OCI-LY1 (cell line): ENCODE results near the gene FBXL15.

ENCODE experiments used
- H2AFZ ChIP-seq: fragments of 200-600 bp; sonication (generic), shearing (Covaris generic); 2 replicates; pipeline ENCODE4 v1.6.0; 2014; ENCODE audit warnings: antibody characterized with exemption, mild to moderate bottlenecking, low read length
- H3F3A ChIP-seq: fragments of 200-600 bp; sonication (generic), shearing (Covaris generic); 2 replicates; pipeline ENCODE4 v1.6.0; 2014; ENCODE audit warnings: mild to moderate bottlenecking, antibody characterized with exemption, low read length, moderate library complexity; ENCODE audit not compliant: insufficient read depth
- H3K27ac ChIP-seq: fragments of 200-600 bp; sonication (generic); 2 replicates; pipeline ENCODE4 v1.5.1; 2014; ENCODE audit warnings: low read length, mixed run types, mild to moderate bottlenecking, low read depth; ENCODE audit not compliant: poor library complexity, severe bottlenecking
- H3K27me3 ChIP-seq: fragments of 200-600 bp; sonication (generic); 2 replicates; pipeline ENCODE4 v1.6.0; 2014; ENCODE audit warnings: antibody characterized with exemption, mild to moderate bottlenecking, low read length, moderate library complexity; ENCODE audit not compliant: insufficient read depth
- H3K36me3 ChIP-seq: fragments of 200-600 bp; sonication (generic); 2 replicates; pipeline ENCODE4 v1.6.1; 2014; ENCODE audit warnings: mild to moderate bottlenecking, antibody characterized with exemption, low read length, moderate library complexity, mixed read lengths; ENCODE audit not compliant: insufficient read depth
- H3K4me1 ChIP-seq: fragments of 200-600 bp; sonication (generic); 2 replicates; pipeline ENCODE4 v1.5.1; 2014; ENCODE audit warnings: mild to moderate bottlenecking, low read length, moderate library complexity; ENCODE audit not compliant: insufficient read depth, severe bottlenecking
- H3K4me2 ChIP-seq: fragments of 200-600 bp; sonication (generic), shearing (Covaris generic); 2 replicates; pipeline ENCODE4 v1.6.1; 2014; ENCODE audit warnings: low read length
- H3K4me3 ChIP-seq: fragments of 200-600 bp; sonication (generic); 2 replicates; pipeline ENCODE4 v1.5.1; 2014; ENCODE audit warnings: low read length, low read depth, mild to moderate bottlenecking, mixed read lengths; ENCODE audit not compliant: poor library complexity, severe bottlenecking
- H3K79me2 ChIP-seq: fragments of 200-600 bp; shearing (Covaris generic); 2 replicates; pipeline ENCODE4 v1.6.1; 2016; ENCODE audit warnings: mixed run types, low read length, mixed read lengths; ENCODE audit not compliant: insufficient read depth
- H3K9ac ChIP-seq: fragments of 200-600 bp; sonication (generic), shearing (Covaris generic); 2 replicates; pipeline ENCODE4 v1.6.1; 2014; ENCODE audit warnings: mild to moderate bottlenecking, low read length, mixed read lengths
- H3K9me2 ChIP-seq: fragments of 200-600 bp; sonication (generic), shearing (Covaris generic); 2 replicates; pipeline ENCODE4 v1.6.1; 2014; ENCODE audit warnings: low read depth, mild to moderate bottlenecking, low read length, mixed read lengths
- H3K9me3 ChIP-seq: fragments of 200-600 bp; shearing (Covaris generic); 2 replicates; pipeline ENCODE4 v1.6.1; 2014; ENCODE audit warnings: low read length, mixed read lengths
- H4K20me1 ChIP-seq: fragments of 200-600 bp; sonication (generic), shearing (Covaris generic); 2 replicates; pipeline ENCODE4 v1.6.0; 2016; ENCODE audit warnings: mild to moderate bottlenecking, low read length; ENCODE audit not compliant: insufficient read depth
- CTCF ChIP-seq: fragments of 200-600 bp; sonication (generic), shearing (Covaris generic); IDR thresholded peaks from 2 replicates; pipeline ENCODE4 v1.5.1; 2017; ENCODE audit warnings: mild to moderate bottlenecking, antibody characterized with exemption, low read length, moderate library complexity, mixed read lengths
- EZH2 ChIP-seq: fragments of 200-600 bp; sonication (generic), shearing (Covaris generic); IDR thresholded peaks from 2 replicates; pipeline ENCODE4 v1.8.0; 2017; ENCODE audit warnings: borderline replicate concordance, mixed run types, mild to moderate bottlenecking, antibody characterized with exemption, low read length, moderate library complexity, mixed read lengths

FBXL15 gene

GRCh38 chr10:102433619-102434046 lies 13.0 kb downstream of the FBXL15 start:
- Histone ChIP-seq H3F3A (no peaks in the 10 kb centered on the region), H3K9me2 (no peaks in the 10 kb centered on the region), H4K20me1 (no peaks in the 10 kb centered on the region), H3K4me3 (no peak overlapping the region), H2AFZ (no peak overlapping the region), H3K36me3 (no peaks in the 10 kb centered on the region), H3K9ac (no peak overlapping the region), H3K9me3 (no peaks in the 10 kb centered on the region), H3K27me3 (no peaks in the 10 kb centered on the region), H3K79me2 (no peaks in the 10 kb centered on the region), H3K27ac (no peak overlapping the region), H3K4me2 (no peak overlapping the region), H3K4me1 (peaks cover 18% of the 10 kb centered on the region)
- TF ChIP-seq CTCF, result no peak
- TF ChIP-seq EZH2, result no peak

GRCh38 chr10:102434394-102435132 lies 13.9 kb downstream of the FBXL15 start:
- H3K27ac ChIP-seq, result no peak overlapping the region
- no peaks in the 10 kb centered on the region for H4K20me1 ChIP-seq
- no peak overlapping the region for H2AFZ ChIP-seq
- no peaks in the 10 kb centered on the region for H3K79me2 ChIP-seq
- H3K9ac ChIP-seq, result no peak overlapping the region
- no peaks in the 10 kb centered on the region for H3K27me3 ChIP-seq
- H3K4me2 ChIP-seq, result no peak overlapping the region
- H3K4me1 ChIP-seq, result peaks cover 18% of the 10 kb centered on the region
- H3K9me2 ChIP-seq, result no peaks in the 10 kb centered on the region
- no peaks in the 10 kb centered on the region for H3F3A ChIP-seq
- no peaks in the 10 kb centered on the region for H3K9me3 ChIP-seq
- TF ChIP-seq CTCF, result no peak
- no peak for TF ChIP-seq EZH2
- H3K36me3 ChIP-seq, result no peaks in the 10 kb centered on the region
- no peak overlapping the region for H3K4me3 ChIP-seq

- Histone ChIP-seq H3K4me1 (peaks cover 21% of the 10 kb centered on the region), H3K9me2 (no peaks in the 10 kb centered on the region), H3K4me2 (no peak overlapping the region), H3K27me3 (no peaks in the 10 kb centered on the region), H3F3A (no peaks in the 10 kb centered on the region), H3K4me3 (no peak overlapping the region), H4K20me1 (no peaks in the 10 kb centered on the region), H3K36me3 (no peaks in the 10 kb centered on the region), H3K27ac (no peak overlapping the region), H3K79me2 (no peaks in the 10 kb centered on the region), H2AFZ (no peak overlapping the region), H3K9me3 (no peaks in the 10 kb centered on the region), H3K9ac (no peak overlapping the region)
- no peak for TF ChIP-seq EZH2
- TF ChIP-seq CTCF, result no peak
Observed at GRCh38 chr10:102435133-102435497, 14.5 kb downstream of the FBXL15 start.
